ENCODE data around the gene DNAJC9.

DNAJC9 gene

DNA sequence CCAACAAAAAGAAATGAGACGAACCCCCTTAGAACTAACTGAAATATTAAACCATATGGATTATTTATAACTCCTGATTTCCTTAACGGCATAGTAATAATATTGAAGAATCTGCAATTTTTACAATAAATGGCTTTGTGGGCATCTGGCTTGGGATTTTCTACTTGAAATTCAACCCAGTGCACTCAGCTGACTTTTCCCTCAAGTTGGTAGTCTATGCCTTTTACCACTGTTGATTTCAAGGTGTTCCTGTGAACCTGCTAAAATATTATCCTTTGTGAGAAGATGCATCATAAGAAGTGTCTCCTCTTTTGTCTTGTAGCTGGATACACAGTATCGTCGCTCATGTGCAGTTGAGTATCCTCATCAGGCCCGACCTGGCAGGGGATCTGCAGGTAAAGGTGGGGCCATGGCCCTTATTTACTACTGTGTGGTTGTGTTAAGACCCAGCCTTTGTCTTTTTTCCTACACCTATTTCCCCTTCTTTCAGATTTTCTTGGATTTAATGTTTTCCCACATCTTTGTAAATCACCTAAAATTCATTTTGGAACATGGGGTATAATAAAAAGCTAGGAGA lies 8.0 kb downstream of the DNAJC9 start:
- DNase-seq (ENCODE audit: low spot score), result no peak

DNA sequence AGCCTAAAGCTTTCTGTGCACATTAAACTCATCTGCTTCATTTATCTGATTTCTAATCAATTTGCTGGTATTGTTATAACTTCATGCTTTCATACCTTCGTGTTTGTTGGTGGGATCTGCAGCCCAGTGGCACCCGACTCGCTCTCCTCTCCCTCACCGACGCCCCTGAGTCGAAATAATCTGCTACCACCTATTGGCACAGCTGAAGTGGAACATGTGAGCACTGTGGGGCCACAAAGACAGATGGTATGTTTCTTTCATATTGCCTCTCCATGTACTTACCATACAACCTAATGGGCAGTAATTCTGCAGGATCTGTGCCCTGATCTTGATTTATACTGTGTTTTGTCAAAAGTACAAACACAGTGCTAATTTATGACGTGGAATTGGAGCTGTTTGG lies 12.4 kb downstream of the DNAJC9 start:
- no peak for DNase-seq (ENCODE audit: low spot score)

DNA sequence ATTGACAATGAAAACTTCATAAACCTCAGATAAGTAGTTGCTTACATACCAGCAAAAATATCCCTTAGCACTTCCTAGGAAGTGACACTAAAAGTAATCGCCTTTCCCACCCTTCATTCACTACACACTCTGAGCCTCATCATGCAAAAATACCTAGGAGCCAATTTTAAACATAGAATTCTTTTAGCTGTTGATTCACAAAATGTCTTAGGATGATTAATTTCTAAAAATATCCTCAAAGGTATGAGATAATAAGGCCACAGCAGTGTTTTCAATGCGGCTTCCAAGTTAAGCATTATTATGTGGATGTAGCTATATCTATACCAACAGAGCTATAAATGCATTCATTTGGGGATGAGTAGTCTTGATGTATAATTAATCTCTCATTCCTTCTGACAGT lies 13.2 kb downstream of the DNAJC9 start:
- DNase-seq (ENCODE audit: low spot score), result no peak

DNA sequence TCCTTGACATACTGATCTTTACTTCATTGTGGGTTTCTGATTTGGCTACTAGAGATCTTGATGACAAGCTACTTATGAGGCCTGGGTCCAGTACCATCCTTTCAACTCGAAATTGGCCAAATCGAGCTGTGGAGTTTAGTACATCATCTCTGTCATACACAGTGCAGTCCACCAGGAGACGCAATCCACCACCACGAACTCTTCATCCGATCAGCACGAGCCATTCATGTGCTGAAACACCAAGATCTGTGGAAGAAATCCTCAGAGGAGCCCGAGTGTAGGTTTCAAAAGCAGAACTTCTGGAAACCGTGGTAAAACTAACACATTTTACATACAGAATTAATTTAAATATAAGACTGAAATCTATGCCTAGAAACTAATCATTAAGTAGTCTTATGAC lies 14.2 kb downstream of the DNAJC9 start:
- no peak for DNase-seq (ENCODE audit: low spot score)

DNA sequence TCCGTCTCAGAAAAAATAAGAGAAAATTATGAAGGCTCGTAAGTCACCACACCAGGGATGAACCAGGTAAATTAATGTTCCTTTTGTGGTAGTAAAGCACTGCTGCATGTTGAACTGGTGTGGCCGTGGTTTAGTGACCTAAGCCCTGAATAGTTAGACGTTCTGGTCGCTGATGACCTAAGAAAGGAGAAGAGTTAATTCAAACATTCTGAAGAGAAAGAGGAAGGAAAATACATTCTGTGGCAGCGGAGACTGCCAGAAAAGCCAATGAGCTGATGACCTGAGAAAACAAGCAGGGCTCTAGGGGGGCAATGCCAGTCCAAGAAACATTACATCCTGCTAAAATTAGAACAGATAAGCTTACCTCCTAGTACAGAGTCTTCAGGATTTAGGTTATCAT lies 17.5 kb downstream of the DNAJC9 start:
- DNase-seq (ENCODE audit: low spot score), result no peak

DNA sequence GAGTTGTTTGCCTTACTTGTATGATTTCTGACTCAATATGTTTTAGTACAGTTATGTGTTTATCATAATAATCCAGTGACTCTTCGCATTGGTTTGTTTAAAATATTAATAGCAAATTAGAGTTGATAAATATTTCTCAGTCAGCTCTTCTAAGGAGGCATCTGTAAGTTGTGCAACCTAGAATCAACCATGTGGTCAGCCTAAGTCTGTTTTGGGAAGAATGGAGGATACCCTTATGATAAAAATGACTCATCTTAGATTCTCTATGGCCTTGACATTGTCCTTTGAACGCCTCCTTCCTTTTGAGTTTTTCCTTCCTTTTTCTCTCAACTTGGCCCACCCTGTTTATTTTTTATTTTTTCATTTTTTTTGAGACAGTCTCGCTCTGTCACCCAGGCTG lies 18.8 kb downstream of the DNAJC9 start:
- DNase-seq (ENCODE audit: low spot score), result no peak

DNA sequence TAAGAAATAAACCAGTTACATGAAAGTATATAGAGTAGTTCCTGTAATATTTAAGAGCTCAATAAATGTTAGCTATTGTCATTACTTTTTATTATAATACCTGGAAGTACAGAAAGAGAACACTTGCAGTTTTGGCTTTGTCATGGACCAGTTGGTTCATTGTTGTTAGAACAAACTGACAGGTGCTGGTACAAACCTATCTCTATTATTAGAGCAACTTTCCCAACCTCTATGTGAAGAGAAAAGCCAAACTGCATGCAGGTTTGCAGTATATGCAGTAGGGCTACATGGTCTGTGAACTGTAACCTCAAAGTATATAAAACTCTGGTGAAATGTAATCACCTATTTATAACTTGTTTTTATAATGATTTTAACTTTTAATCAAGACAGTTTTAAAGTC lies 20.4 kb downstream of the DNAJC9 start:
- no peak for DNase-seq (ENCODE audit: low spot score)

DNA sequence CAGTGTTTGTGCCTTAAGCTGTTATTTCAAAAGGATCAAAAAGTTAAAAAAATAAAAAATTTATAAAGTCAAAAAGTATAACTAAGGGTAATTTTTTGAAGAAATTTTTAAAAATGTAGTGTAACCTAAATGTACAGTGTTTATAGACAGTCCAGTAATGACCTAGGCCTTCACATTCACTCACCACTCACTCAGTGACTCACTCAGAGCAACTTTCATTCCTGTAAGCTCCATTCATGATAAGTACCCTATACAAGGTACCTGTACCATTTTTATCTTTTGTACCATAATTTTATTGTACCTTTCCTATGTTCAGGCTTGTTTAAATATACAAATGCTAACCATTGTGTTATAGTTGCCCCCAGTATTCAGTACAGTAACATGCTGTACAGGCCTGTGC lies 21.5 kb downstream of the DNAJC9 start:
- DNase-seq (ENCODE audit: low spot score), result no peak

DNA sequence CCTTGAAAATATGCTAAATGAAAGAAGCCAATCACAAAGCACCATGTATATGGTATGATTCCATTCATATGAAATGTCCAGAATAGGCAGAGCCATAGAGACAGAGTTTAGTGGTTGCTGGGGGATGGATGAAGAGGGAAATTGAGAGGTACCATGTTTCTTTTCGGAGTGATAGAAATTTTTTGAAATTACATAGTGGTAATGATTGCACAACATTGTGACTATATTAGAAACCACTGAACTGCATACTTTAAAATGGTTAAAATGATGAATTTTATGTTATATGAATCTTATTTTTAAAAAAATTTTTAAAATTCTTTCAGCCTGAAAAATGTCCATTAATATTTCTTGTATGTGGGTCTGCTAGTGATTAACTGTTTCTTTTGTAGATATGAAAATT lies 26.1 kb downstream of the DNAJC9 start:
- DNase-seq (ENCODE audit: low spot score), result no peak

DNA sequence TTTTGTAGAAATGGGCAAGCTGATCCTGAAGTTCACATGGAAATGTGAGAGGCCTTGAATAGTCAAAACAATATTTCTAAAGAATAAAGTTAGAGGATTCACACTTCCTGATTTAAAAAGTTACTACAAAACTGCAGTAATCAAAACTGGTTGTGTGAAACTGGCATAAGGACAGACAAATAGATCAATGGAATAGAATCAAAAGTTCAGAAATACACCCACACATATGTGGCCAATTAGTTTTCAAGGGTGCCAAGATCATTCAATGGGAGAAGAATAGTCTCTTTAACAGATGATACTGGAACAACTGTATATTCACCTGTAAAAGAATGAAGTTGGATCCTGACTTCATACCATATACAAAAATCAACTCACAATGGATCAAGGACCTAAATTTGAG lies 27.7 kb downstream of the DNAJC9 start:
- DNase-seq (ENCODE audit: low spot score), result no peak

DNA sequence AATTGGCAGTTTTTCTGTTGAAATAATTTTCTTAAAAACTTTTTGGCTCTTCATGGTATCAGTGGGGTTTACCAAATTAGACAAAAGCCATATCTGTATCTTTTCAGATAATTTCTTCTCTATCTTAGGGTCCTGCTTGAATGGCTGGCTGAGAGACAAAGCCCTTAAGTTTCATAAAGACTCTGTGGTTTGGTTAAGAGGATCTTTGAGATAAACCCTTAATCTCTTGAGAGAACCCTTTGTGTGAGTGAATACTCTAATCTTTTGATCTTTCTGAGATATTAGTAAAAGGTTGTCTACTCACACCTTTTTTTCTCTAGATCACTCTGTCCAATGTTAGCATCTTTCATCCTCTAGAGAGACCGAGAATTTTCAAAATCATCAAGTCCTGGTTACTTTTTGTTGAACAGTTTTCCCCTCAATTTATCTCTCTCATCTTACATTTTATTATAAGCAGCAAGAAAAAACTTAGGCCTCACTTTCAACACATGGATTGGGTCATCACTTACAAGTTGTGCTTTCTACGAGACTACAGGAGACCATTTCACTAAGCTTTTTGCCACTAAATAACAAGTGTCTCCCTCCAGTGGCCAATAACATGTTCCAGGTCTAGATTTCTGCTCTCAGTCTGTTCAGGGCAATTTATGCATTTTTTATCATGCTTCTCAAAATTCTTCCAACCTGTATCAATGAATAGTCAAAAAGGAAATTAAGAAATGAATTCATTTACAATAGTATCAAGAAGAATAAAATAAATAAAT lies 28.4 kb downstream of the DNAJC9 start:
- DNase-seq (ENCODE audit: low spot score), result peak; percentile 5

DNA sequence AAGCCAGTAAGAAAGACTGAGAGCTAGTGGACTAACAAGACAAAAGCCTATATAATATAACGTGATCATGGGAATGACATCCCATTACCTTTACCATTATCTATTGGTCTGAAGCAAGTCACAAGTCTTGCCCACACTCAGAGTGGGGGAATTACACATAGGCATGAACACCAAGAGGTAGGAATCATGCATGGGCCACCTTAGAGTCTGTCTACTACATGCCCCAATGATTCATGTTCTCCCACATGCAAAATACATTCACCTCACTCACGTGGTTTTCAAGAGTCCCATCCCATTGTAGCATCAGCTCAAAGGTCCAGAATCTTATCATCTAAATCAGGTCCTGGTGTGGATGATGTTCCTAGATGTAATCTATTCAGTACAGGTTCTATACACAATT lies 29.4 kb downstream of the DNAJC9 start:
- DNase-seq (ENCODE audit: low spot score), result no peak

DNA sequence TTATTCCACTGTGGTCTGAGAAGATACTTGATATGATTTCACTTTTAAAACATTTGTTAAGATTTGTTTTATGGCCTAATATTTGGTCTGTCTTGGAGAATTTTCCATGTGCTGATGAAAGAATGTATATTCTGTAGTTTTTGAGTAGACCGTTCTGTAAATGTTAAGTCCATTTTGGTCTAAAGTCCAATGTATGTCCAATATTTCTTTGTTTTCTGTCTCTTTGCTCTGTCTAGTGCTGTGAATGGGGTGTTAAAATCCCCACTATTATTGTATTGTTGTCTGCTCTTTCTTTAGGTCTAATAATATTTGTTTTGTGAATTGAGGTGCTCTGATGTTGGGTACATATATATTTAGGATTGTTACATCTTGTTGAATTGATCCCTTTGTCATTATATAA lies 31.3 kb downstream of the DNAJC9 start:
- DNase-seq (ENCODE audit: low spot score), result no peak

DNA sequence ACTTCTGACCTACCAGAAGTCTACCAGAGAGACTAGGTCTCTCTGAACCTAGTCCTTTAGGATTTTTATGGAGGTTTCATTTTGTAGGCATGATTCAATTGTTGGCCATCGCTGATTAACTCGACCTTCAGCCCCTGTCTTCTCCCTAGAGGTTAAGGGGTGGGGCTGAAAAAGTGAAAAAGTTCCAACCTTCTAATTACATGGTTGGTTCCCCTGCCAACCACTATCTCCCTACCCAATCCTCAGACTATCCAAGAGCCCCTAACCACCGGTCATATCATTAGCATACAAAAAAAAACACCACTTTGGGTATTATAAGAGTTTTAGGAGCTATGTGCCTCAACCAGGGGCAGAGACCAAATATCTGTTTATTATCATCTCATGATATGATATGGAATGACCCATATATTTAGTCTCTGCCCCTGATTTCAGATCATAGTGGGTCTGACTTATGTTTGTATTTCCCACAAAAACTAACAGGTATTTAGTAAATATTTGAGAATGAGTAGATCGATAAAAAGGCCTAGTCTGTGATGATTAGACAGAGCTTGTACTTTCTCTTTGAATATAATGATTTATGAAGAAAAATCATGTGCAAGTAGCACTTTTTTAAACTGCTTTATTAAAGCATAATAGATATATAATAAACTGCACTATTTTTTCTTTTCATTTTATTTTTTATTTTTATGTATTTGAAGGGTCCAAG lies 35.8 kb downstream of the DNAJC9 start:
- DNase-seq (ENCODE audit: low spot score), result peak; percentile 11

DNA sequence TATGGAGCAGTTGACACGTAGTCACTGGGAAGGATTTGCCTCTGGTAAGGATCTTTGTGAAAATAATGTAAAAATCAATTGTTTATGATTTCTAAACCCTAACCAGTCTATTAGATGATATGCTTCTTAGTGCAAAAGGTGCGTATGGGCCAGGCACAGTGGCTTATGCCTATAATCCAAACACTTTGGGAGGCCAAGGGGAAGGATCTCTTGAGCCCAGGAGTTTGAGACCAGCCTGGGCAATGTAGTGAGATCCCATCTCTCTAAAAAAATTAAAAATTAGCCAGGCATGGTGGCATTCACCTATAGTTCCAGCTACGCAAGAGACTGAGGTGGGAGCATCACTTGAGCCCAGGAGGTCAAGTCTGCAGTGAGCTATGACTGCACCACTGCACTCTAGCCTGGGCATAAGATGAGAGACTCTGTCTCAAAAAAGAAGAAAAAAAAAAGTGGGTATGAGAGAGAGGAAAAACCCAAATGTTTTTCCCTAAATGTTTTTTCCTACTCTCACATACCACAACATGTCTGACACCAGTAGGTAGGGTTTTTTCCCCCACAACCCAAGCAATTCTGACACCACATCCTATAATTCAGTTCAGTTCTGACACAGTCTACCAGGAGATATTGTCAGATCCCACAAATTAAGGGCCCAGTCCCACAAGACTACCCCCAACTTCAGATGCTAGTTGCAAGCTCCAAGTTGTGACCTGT lies 36.5 kb downstream of the DNAJC9 start:
- no peak for DNase-seq (ENCODE audit: low spot score)

DNA sequence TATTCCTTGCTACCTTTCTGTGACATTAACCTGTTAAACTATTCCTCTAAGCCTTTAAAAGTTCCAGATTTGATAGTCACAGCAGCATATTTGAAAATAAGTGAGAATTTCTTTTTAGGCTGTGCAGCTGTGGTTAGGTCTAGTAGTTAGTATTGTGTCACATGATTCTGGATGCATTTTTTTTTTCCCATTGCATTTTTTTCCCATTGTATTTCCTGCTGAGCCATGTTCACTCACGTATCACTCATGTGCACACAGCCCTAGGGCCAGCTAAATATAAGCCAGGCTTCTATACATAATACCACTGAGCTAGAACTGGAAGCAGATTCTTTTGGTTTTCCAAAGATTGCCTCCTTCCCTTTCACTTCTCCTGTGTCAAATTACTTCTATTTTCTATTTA lies 37.4 kb downstream of the DNAJC9 start:
- no peak for DNase-seq (ENCODE audit: low spot score)

DNA sequence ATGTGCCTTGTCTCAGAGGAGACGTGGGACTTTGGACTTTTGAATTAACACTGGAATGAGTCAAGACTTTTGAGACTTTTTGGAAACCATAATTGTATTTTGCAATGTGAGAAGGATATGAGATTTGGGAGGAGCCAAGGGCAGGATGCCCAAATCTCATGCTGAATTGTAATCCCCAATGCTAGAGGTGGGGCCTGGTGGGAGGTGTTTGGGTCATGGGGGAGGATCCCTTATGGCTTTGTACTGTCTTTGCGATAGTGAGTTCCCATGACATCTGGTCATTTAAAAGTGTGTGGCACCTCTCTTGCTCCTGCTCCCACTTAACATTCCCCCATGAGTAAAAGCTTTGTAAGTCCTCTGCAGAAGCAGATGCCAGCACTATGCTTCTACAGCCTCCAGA lies 39.2 kb downstream of the DNAJC9 start:
- no peak for DNase-seq (ENCODE audit: low spot score)

DNA sequence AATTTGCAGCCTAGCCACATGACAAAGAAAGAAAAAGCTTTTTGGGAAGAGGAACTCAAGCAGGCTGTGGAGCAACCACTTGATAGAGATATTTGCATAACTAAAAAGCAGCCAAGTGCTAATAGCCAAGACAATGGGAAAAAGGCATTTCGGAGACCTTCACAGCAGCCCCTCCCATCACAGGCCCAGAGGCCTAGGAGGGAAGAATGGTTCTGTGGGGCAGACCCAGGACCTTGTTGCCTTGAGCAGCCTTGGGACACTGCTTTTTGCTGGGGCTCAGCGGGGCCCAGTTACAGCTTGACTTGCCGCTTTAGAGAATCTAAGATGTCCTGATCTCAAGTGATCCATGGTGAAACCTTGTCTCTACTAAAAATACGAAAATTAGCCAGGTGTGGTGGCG lies 40.7 kb downstream of the DNAJC9 start:
- DNase-seq (ENCODE audit: low spot score), result no peak

DNA sequence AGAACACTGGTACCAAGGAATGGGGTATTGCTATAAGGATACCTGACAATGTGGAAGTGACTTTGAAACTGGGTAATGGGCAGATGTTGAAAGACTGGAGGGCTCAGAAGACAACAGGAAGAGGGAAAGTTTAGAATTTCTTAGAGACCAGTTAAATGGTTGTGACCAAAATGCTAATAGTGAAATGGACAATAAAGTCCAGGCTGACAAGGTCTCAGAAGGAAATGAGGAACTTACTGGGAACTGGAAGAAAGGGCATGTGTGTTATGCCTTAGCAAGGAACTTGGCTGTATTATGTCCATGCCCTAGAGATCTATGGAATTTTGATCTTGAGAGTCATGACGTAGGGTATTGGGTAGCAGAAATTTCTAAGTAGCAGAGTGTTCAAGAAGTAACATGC lies 41.2 kb downstream of the DNAJC9 start:
- DNase-seq (ENCODE audit: low spot score), result no peak

DNA sequence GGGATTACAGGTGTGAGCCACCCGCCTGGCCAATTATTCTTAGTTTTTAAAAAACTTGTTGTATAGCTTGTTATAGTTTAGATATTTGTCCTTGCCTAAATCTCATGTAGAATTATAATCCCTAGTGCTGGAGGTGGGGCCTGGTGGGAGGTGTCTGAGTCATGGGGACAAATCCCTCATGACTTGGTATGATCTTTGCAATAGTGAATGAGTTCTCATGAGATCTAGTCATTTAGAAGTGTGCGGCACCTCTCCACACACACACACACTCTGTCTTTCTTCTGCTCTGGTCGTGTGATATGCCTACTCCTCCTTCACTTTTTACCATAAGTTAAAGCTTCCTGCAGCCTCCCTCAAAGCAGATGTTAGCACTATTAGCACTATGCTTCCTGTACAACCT lies 42.0 kb downstream of the DNAJC9 start:
- no peak for DNase-seq (ENCODE audit: low spot score)

All from HuH-7 (cell line).